Measurements from ENCODE around the gene ZNF524. TPM values are rescaled to one million over a fixed set of nuclear protein-coding genes. Genes with fewer than 3 reads are reported as not detected.

ZNF524 gene
- polyA plus RNA-seq, 1 of the 3 experiments (the other 2 are of a cell fraction): 7.3 TPM

DNA sequence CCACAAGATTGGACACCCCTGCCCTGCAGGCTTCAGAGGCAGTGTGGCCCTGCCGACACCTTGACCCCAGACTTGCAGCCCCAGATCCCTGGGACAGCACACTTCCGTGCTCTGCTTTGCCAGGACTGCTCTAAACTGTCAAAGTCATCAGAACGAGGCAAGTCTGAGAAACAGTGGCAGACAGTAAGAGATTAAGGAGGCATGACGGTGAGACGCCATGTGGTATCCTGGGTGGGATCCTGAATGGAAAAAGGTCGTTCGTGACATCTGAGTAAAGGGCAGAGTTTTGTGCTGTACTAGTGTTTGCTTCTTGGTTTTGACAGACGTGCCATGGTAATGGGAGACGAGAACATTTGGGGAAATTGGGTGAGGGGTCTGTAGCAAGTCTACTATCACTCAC lies 33.3 kb upstream of the ZNF524 start:
- Histone ChIP-seq H3K9me3 (no peaks in the 10 kb centered on the region), H4K20me1 (ENCODE audit: insufficient read depth) (no peaks in the 10 kb centered on the region), H3K9ac (no peak overlapping the region), H3K79me2 (ENCODE audit: insufficient read depth) (no peaks in the 10 kb centered on the region), H3K27me3 (ENCODE audit: insufficient read depth) (no peaks in the 10 kb centered on the region), H3F3A (replicated peaks; ENCODE audit: insufficient read depth) (no peaks in the 10 kb centered on the region), H3K9me2 (no peaks in the 10 kb centered on the region), H3K36me3 (replicated peaks in 1 of 2; ENCODE audit: control insufficient read depth in 1 of 2, insufficient read depth in 2 of 2, low read length in 1 of 2) (no peaks in the 10 kb centered on the region), H3K4me1 (ENCODE audit: control insufficient read depth in 1 of 2, insufficient read depth in 2 of 2, low read depth in 1 of 2, low read length in 1 of 2) (no peaks in the 10 kb centered on the region), H2AFZ (ENCODE audit: low read depth) (no peak overlapping the region), H3K4me2 (no peak overlapping the region), H3K4me3 (ENCODE audit: low read depth in 2 of 2, low read length in 1 of 2) (no peak overlapping the region), H3K27ac (ENCODE audit: low read depth in 2 of 2, low read length in 1 of 2) (no peak overlapping the region)
- TF ChIP-seq TCF12 (IDR thresholded peaks at IDR 0.05): no peak
- no peak for TF ChIP-seq RCOR1 (IDR thresholded peaks at IDR 0.05; ENCODE audit: low read length)
- TF ChIP-seq GATA2 (CRISPR knock-in tag; IDR thresholded peaks at IDR 0.05): no peak
- TF ChIP-seq MEF2A (IDR thresholded peaks at IDR 0.05; ENCODE audit: borderline replicate concordance, low read depth): no peak
- TF ChIP-seq TEAD4 (IDR thresholded peaks at IDR 0.05; ENCODE audit: borderline replicate concordance, insufficient read depth): no peak
- no peak for TF ChIP-seq GABPA (IDR thresholded peaks at IDR 0.05; ENCODE audit: low read depth)
- TF ChIP-seq, protein P1, sequence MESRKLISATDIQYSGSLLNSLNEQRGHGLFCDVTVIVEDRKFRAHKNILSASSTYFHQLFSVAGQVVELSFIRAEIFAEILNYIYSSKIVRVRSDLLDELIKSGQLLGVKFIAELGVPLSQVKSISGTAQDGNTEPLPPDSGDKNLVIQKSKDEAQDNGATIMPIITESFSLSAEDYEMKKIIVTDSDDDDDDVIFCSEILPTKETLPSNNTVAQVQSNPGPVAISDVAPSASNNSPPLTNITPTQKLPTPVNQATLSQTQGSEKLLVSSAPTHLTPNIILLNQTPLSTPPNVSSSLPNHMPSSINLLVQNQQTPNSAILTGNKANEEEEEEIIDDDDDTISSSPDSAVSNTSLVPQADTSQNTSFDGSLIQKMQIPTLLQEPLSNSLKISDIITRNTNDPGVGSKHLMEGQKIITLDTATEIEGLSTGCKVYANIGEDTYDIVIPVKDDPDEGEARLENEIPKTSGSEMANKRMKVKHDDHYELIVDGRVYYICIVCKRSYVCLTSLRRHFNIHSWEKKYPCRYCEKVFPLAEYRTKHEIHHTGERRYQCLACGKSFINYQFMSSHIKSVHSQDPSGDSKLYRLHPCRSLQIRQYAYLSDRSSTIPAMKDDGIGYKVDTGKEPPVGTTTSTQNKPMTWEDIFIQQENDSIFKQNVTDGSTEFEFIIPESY (IDR thresholded peaks at IDR 0.05; ENCODE audit: borderline replicate concordance, low read depth): no peak
- TF ChIP-seq SIN3A (IDR thresholded peaks at IDR 0.05; ENCODE audit: borderline replicate concordance, low read depth, low read length): no peak
- TF ChIP-seq YY1 (IDR thresholded peaks at IDR 0.05; ENCODE audit: low read depth): no peak
- TF ChIP-seq, protein P2, sequence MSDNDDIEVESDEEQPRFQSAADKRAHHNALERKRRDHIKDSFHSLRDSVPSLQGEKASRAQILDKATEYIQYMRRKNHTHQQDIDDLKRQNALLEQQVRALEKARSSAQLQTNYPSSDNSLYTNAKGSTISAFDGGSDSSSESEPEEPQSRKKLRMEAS (IDR thresholded peaks at IDR 0.05; ENCODE audit: low read depth): no peak
- TF ChIP-seq TAF1 (IDR thresholded peaks at IDR 0.05; ENCODE audit: borderline replicate concordance, low read depth, low read length): no peak
- no peak for TF ChIP-seq FOSL2 (IDR thresholded peaks at IDR 0.05; ENCODE audit: borderline replicate concordance, low read depth)
- no peak for TF ChIP-seq RAD21 (IDR thresholded peaks at IDR 0.05; ENCODE audit: low read length)
- TF ChIP-seq, protein P3, sequence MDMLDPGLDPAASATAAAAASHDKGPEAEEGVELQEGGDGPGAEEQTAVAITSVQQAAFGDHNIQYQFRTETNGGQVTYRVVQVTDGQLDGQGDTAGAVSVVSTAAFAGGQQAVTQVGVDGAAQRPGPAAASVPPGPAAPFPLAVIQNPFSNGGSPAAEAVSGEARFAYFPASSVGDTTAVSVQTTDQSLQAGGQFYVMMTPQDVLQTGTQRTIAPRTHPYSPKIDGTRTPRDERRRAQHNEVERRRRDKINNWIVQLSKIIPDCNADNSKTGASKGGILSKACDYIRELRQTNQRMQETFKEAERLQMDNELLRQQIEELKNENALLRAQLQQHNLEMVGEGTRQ (IDR thresholded peaks at IDR 0.05; ENCODE audit: borderline replicate concordance, low read depth, low read length): no peak
- TF ChIP-seq, protein P4, sequence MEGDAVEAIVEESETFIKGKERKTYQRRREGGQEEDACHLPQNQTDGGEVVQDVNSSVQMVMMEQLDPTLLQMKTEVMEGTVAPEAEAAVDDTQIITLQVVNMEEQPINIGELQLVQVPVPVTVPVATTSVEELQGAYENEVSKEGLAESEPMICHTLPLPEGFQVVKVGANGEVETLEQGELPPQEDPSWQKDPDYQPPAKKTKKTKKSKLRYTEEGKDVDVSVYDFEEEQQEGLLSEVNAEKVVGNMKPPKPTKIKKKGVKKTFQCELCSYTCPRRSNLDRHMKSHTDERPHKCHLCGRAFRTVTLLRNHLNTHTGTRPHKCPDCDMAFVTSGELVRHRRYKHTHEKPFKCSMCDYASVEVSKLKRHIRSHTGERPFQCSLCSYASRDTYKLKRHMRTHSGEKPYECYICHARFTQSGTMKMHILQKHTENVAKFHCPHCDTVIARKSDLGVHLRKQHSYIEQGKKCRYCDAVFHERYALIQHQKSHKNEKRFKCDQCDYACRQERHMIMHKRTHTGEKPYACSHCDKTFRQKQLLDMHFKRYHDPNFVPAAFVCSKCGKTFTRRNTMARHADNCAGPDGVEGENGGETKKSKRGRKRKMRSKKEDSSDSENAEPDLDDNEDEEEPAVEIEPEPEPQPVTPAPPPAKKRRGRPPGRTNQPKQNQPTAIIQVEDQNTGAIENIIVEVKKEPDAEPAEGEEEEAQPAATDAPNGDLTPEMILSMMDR (IDR thresholded peaks at IDR 0.05): no peak
- TF ChIP-seq EZH2phosphoT487 (IDR thresholded peaks at IDR 0.05; ENCODE audit: borderline replicate concordance, low read depth): no peak
- no peak for TF ChIP-seq FOXJ3 (CRISPR knock-in tag; IDR thresholded peaks at IDR 0.05)
- no peak for DNase-seq
- POLR2A ChIA-PET: no interaction called here
- CTCF ChIA-PET: interaction anchor here (1.2 kb wide), 1 partner anchor 14 kb away, joined by 3 read pairs; the partner anchor contains the start of gene ZNF579
- WGBS (ENCODE audit: low lambda C conversion rate): 36% methylated on average over 9 of the region's 9 CpGs
